Right lung (tissue), 5 donors: ENCODE measurements around the gene DBNL. TPM values are rescaled to one million over a fixed set of nuclear protein-coding genes. Genes with fewer than 3 reads are reported as not detected.

Source experiments
- DNase-seq, 2 donors: peaks; one replicate each; pipeline ENCODE4 v3.0.0-alpha.2; 2013
- polyA plus RNA-seq, 5 donors: library from polyadenylated mRNA; unstranded; fragments of 120-200 nt; gene quantifications; one replicate each; pipeline versions ENCODE4 v1.2.1 to v1.2.3, GENCODE V29; 2013; ENCODE audit warnings: inconsistent platforms in 1 of 5, low replicate concordance in 1 of 5; ENCODE audit not compliant: insufficient read length in 5 of 5, insufficient read depth in 1 of 5

The DBNL gene
- polyA plus RNA-seq, 5 donors, result 53.5 to 89.2 (median 59.3) TPM

DNA sequence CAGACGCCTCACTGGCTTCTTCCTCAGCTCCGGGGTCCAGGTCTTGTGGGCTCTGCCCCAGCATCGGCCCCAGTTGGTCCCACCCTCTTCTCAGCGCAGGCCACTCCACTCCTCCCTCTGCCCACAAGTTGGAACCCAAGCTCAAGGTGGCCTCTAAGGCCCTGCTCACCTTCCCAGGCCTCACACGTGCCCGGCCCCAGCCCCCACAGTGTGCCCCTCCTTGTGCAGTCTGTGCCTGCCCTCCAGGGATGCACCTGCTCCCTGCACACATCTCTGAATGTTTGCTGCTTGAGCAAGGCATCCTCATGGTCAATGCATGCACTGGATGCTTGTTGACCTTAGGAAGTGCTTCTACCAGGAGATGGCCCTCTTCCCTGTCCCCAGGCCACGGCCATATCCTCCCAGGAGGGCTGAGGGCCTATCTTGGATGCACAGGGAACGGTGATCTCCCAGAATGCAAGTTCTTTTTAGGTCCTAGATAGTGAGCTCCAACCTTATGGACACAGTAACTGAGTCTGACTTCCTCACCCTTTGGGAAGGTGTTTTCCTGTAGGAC, 51.9 kb downstream of the DBNL start:
- DNase-seq, result no peak

DNA sequence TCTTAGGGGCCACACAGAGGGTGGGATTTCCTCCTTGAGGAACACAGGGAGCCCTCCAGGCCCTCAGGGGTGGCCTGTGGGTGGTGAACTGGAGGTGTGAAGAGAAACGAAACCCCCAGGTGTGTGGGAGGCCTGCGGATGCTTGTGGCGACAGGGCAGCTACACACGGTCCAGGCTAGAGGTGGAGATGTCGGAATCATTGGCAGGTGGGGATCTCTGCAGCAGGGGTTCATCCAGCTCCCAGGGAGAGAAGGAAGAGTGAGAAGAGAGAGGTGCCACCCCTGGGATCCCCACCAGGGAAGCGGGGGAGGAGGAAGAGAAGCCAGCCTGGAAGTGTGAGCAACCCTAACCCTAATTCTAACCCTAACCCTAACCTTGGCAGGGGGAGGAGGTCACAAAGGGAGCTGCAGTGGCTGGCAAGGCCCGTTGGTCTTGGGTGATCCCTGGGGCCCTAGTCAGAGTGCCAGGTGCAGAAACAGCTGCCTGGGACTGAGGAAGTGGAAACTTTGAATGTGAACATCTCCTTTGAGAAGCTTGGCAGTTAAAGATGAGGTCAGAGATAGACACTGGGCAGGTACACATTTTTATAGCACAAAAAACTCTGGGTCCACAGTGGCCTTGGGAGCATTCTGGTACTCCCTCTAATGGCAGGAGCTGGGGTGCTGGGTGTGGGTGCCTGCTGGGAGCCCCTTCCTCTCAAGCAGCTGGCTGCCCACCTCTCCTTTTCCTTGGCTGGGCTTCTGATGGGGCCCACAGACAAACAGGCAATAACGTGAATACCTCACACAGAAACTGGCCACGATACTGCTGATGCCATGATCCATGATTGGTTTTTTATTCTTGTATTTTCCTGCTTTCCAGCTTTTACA, 52.8 kb downstream of the DBNL start:
- DNase-seq, result no peak

DNA sequence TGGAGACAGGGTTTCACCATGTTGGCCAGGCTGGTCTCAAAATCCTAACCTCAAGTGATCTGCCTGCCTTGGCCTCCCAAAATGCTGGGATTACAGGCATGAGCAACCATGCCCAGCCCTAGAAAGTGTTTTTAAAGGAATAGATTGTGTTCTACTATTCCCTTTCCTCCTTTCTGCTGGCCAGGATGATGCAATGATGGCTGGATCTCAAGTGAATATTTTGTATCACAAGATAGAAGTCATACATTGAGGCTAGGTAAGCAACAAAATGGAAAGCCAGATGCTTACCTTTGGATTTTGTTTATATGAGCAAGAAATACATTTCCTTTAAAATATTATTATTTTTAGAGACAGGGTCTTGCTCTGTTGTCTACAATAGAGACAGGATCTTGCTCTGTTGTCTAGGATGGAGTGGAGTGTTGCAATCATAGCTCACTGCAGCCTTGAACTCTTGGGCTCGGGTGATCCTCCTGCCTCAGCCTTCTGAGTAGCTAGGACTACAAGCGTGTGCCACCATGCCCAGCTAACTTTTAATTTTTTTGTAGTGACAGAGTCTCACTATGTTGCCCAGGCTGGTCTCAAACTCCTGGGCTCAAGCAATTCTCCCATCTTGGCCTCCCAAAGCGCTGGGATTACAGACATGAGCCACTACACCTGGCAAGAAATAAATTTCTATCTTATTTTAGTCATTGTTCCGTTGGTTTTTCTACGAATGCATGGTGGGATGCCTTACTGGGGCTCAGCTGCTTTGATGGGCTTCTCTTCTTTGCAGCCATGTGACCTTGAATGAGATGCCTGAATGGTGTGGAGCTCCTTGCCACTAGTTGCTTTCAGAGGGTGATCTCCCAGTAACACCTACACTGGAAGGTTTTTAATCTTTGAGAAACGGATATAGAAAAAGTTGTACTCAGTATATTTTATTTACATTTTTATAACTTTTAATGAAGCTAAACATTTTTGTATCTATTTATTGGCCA, 53.9 kb downstream of the DBNL start:
- DNase-seq, result no peak

DNA sequence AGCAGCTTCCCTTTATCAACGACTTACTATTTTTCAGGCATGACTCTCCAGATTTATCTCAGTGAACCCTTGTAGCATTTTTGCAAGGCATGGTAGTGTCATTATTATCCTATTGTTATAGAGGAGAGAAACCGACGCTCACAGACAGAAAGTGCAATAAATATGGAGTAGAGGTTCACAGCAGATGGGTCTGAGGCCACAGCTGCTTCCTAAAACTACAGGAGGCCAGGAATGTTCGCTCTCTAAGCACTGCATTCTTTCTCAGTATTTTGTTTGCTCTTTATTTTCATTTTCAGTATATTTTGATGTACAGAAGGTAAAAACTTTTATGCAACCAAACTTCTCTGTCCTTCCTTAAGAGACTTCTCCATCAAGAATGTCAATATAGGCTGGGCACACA, 55.2 kb downstream of the DBNL start:
- no peak for DNase-seq

DNA sequence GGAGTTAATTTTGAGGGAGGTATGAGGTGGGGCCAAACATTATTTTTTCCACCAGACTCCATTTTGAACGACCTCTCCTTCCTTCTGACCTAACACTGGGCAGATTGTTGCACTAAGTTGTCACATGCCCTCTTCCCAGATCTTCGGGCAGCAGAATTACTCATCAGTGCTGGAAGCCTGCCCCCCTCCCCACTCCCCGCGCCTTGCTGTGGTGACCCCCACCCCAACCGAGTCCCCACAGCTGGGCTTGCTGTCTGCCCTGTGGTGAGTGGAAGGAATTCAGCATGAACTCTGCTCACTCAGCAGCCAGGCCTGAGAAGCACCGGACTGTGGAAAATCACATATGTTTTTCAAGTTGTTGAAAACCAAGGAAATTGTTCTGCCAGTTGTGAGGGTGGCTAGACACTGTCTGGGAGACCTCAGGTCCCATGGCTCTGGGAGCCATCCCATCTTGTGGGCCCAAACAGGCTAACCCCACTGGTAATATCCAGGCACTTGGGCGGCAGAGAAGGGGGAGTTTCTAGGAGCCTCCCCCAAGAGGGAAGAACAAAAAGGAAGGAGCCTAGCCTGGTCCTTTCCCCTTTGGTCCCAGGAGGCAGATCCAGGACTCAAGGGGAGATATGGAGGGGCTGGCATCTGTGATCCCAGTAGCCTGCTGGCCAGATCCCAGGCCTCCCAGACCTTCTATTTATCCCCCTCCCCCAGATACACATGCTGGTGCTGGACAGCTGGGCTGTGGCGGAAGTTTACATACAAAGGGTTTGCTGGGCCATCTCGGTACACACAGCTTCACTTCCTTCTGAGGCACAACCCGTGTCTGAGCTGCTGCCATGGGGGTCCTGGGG, 56.2 kb downstream of the DBNL start:
- no peak for DNase-seq

DNA sequence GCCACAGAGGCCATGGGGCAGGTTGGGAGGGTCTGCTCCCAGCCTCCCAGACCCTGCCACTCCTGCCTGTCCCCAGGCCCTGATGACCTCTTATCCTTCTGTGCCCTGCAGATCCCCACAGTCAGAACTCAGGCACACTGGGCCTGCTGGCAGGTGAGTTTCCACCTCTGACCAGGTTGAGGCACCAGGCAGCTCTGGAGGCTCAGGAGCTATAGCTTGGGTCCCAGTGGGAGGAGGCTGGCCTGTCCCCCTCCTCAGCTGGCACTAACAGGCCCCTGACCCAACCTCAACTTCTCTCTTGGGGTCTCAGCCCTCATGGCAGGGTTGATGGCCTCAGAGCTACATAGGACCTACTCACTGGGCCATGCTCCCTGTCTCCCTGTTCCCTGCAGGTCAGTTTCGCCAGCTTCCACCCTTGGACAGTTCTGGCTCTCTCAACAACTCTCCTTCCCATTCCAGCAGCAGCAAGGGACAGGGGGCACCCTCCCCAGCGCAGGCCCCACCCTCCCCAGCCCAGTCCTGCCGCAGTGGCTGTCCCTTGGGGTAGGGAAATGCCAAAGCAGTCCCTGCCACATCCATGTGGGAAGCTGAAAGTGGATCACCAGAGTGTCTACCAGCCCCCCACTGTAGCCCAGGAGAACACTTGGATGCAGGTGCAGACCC, 56.9 kb downstream of the DBNL start:
- no peak for DNase-seq

DNA sequence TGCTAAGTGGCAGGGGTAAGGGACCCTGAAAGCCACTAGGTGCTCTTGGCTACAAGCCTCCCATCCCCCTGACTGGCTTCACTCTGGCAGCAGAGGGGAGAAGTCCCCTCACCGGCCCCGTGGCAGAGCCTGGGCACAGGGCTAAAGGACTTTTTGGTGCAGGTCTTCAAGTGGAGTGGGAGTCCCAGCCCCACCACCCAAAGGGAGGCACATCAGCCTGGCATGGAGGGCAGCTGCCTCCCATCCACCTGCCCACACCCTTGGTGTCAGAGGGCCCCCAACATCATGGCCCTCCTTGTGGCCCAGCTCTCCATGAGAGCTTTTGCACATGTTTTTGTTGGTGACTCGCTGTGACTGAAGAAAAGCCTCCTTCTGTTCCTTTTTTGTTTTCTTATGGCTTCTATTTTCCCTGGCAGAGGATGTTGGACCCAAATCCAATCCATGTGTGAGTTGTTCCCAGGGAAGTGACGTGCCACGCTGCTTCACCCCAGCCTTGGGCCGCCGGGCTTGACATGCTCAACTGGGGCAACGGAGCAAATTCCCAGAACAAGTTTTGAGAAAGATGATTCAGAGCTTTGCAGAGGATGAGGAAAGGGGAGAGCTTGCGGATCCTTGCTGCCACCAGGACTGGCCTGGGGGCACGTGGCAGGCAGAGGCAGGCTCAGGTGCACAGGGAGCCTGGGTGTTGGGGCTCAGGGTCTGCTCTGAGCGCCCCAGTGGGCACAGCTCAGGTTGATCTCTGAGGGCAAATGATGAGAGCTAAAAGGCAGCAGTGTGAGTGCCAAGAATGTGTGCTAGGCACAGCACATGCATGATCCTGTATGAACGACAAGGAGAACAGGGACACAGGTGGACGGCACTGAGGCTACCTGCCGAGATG, 57.7 kb downstream of the DBNL start:
- no peak for DNase-seq

DNA sequence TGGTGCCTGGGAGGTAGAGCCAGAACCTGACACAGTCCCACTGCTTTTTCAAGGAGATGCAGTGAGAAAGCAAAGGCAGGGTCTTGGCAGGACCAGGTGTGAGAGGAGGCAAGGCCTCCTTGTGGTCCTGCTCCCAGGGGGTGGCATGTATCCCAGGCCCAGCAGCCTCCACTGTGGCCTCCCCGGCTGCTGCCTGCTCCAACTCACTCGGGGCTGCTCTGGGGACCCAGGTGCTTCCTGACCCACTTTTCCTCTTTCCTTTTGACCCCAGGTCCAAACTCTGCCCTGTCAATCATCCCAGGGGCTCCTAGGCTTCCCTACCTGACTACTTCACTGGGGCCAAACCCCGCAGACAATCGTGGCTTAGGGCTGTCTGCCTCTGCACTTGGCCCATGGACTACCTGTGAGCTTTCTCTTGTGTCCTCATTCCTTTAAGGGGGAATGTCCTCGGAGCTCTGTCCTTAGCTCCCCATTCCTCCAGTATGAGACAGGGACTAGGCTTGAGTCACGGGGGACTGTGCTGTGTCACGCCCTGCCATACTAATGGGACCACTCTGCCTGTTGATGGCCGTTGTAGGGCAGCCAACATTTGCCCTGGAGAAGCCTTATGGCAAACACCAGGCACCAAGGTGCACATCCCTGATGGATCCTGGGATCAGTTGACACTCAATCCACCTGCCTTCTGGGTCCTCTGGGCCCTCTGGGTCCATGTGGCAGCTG, 58.5 kb downstream of the DBNL start:
- DNase-seq, result no peak

DNA sequence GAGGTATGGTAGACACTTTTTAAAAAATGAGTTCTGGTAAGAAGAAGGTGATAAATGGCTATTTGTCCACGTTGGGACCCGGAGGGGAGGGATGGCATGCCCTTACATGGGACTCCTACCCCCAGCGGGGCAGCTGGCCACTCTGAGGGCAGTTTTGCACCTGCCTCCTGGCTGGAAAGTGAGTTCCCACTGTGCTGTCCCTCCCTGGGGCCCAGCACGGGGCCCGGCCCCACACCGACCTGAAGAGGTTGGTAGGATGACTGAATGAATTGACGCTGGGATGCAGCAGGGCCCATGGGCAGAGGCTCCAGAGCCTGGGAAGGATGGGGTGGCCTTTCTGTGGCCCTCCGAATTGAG, 59.0 kb downstream of the DBNL start:
- no peak for DNase-seq

DNA sequence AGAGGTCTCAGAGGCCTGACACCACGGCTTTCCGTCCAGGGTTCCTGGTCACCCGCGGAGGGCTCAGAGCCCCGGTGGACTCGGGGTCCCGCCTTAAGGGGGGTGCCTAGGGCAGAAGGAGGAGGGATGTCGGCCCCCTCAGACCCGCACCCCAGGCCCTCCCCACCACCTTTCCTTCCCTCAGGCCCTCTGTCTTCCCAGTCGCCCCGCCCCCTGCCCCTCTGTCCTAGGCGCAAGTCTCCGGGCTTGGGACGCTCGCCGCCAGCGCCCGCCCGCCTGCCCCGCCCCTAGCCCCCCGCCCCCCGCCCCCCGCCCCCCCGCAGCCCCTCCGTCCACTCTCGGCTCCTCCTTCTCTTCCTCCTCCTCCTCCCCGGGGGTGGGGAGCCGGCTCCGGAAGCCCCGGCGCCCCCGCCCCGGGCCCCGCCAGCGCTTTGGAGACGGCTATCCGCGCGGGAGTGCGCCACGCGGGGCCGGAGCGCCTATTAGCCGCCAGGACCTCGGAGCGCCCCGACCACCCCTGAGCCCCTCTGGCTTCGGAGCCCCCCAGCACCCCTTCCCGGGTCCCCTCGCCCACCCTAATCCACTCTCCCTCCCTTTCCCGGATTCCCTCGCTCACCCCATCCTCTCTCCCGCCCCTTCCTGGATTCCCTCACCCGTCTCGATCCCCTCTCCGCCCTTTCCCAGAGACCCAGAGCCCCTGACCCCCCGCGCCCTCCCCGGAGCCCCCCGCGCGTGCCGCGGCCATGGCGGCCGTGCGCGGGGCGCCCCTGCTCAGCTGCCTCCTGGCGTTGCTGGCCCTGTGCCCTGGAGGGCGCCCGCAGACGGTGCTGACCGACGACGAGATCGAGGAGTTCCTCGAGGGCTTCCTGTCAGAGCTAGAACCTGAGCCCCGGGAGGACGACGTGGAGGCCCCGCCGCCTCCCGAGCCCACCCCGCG, 59.7 kb downstream of the DBNL start, which contains the start of gene AEBP1:
AEBP1 (plus strand) TSS at position 423 of the 937 bp plus-strand sequence; CDS start at position 744, 321 bp downstream.
- peak in 1 of 2 donors; percentile 53 for DNase-seq

DNA sequence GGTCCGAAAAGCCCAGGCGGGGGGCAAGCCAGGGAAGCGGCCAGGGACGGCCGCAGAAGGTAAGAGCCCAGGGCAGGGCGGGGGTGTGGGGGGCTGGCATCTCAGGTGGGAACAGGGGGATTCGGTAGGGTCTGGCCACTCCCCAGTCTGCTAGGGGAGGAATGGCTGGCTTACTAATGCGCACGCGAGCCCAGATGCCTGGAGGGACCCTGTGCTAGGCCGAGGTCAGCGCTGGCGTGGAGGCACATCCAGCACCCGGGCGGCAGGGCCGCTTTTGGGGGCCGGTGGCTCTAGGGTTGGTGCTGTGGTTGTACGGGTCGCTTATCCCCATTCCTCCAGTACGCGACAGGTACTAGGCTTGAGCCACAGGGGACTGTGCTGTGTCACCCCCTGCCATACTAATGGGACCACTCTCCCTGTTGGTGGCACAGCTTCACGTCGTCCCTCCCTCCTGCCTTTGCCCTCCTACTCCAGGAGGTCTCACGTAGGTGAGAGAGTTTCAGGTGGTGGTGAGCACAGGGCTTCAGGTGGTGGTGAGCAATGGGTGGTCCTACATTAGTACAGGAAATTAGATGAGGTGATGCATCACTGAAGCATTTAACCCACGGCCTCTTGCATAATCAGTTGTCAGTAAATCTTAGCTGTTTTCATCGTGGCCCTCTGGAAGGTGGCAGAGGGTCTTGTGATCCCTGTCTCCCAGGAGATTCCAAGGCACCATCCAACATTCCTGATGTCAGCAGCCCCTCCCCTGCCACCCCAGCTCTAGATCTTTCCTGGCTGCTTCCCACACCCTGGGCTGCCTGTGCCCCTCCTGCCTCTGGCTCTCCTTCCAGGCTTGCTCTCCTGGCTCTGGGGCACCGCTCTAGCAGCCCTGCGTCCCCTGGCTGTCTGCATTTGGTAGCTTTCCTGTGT, 60.6 kb downstream of the DBNL start:
- no peak for DNase-seq

DNA sequence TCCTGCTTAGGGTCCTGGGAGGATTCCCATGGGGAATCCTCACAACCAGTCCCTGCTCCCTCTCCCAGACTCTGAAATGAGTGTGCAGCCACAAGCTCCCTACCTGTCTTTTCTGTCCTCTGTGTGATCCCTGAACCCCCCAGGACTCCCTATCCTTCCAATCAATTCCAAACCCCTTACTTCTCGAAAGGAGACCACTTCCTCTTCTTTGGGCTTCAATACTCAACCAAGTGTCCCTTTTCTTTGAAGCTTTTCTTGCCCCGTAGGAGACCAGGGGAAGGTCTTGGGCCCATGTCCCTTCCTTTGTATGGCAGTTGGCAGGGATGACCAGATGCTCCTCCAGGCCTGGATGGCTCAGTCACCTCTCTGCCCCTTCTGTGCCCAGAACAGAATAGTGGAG, 61.3 kb downstream of the DBNL start:
- no peak for DNase-seq

DNA sequence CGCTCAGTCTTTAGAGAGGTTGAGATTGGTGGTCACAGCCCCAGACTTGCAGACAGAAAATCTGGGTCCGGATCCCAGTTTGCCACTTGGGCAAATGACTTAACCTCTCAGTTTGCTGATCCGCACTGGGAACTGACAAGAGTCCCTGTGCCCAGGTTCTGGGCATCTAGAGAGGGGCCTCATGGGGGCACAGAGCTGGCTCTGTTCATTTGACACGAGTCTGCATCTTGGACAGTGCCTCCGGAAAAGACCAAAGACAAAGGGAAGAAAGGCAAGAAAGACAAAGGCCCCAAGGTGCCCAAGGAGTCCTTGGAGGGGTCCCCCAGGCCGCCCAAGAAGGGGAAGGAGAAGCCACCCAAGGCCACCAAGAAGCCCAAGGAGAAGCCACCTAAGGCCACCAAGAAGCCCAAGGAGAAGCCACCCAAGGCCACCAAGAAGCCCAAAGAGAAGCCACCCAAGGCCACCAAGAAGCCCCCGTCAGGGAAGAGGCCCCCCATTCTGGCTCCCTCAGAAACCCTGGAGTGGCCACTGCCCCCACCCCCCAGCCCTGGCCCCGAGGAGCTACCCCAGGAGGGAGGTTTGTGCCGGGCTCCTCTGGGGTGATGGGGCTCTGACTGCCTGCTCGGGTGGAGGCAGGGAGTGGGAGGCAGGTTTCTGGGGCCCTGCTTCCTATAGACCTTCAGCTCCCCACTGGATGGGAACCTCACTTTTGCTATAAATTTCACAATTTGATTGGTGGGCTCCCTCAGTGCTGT, 62.0 kb downstream of the DBNL start:
- no peak for DNase-seq

DNA sequence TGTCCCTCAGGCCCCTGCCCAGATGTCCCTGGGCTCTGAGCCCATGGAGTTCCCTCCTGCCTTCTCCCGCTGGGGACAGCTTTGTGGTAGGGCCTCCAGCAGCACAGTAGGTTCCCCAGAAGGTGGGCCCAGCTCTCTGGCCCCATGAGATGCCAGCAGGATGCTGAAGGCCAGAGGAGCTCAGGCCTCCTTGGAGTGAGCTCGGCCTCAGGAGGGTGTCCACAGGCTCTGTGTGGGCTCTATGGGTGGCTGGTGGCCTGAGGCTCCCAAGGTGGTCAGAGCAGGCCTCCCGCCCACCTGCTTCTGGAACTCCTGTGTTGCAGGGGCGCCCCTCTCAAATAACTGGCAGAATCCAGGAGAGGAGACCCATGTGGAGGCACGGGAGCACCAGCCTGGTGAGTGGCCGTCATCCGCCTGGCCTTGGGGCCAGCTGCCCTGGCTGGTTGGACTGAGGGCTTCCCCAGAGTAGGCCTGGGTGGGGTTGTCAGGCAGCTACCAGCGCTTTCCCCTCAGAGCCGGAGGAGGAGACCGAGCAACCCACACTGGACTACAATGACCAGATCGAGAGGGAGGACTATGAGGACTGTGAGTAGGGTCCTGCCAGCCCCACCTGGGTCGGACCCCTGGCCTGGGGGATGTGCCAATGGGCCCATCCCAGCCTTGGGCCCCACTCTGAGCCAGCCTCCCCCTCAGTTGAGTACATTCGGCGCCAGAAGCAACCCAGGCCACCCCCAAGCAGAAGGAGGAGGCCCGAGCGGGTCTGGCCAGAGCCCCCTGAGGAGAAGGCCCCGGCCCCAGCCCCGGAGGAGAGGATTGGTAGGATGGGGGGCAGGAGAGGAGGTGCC, 62.8 kb downstream of the DBNL start:
- no peak for DNase-seq
